NCI-H2227 (cell line): ENCODE measurements around the gene GRM4.

Source experiments
- DNase-seq: peaks from one replicate; lab custom pipeline; 2025; ENCODE audit not compliant: unreplicated experiment; lab: John Stamatoyannopoulos, UW

The GRM4 gene

DNA sequence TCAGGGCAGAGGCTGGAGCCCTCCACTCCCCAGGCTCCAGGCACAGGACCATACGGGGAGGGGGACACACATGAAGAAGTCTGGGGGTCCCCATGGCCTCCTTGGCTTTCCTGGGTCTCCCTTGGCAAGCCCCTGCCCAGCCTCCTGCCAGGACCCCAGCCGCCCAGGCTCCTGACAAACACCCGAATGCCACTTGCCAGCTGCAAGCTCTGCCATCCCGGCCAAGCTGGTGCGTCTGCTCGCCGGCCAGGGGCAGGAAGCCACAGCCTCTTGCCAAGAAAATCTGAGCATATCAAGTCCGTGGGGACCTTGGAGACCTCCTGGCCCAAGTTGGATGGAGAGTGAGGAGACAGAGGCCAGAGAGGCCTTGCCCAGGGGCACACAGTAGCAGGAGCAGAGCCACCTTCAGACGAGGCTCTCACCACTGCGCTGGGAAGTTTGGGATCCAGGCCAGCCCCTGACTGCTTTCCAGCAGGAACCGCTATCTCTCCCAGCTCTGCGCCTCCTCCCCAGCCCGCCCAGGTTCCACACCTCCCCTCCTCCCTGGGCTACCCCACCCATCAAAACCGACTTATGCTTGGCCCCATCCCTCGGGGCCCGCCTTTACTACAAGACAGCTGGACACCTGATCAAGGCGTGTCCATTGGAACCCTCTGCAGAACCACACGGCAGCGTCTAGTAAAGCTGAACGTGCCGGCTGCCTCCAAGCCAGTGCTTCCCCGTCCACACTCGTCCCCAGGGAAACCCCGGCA is 80.2 kb downstream of the GRM4 start:
- DNase-seq: no peak

DNA sequence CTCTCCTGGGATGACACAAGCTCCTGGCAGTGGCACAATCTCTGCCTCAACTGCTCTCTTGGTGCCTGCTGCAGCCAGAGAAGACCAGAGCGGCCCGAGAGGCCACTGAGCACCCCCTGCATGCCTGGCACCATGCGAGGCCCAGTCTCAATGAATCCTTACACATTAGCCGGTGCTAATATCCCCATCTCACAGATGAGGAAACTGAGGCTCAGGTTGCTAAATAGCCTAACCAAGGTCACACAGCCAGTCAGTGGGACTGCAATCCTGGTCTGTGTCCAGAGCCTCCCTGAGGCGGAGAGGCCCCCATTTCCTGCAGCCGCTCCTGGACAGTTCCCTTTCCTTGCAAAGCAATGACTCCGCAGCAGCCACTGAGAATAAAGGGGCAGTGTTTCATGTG is 81.2 kb downstream of the GRM4 start:
- no peak for DNase-seq

DNA sequence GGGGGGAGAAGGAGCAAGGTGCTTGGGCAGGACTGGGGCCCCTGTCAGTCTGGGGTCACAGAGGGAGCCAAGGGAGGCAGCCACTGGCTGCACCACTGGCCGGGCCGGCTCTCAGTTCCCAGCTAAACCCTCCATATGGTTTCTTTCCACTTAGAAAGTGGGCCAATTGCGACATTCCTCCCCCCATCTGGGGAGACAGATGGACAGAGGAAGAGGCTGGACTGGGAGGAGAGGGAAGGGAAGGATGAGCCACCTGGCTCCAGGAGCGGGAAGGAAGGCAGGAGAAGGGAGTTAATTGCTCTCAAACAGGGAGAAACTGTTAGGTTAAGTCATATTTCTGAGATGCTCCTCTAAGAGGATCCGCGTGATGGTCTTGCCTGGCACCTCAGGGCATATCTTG is 82.2 kb downstream of the GRM4 start:
- DNase-seq: peak; percentile 49

DNA sequence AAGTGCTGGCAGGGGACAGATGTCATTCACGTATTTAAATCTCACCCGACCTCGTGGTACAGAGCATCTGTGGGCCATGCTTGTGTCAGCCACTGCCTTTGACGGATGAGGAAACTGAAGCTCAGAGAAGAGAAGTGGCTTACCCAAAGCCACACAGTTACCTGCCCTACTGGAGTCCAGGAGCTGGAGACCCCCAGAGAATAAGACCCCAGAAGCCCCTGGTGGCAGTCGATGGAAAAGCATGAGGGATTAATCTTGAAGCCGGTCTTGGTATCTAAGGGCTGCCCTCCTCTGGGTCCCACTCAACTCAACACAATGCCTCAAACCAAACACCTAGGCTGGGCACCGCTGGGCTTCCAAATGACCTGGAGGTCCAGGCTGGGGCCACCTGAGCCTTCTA is 83.1 kb downstream of the GRM4 start:
- no peak for DNase-seq

DNA sequence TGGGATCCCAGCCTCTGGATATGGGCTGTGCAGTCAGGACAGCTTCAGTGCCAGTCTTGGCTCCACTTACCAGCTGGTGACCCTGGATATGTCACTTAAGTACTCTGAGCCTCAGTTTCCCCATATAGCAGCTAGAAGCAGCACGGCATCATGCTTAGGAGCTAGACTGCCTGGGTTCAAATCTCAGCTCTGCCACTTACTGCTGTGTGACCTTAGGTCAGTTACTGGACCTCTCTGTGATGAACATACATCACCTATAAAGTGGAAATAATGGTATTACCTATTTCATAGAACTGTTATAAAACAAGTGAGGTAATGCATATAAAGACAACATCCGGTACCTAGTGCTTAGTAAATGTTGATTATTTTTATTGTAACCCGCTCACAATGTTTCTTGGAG is 83.7 kb downstream of the GRM4 start:
- DNase-seq: no peak

DNA sequence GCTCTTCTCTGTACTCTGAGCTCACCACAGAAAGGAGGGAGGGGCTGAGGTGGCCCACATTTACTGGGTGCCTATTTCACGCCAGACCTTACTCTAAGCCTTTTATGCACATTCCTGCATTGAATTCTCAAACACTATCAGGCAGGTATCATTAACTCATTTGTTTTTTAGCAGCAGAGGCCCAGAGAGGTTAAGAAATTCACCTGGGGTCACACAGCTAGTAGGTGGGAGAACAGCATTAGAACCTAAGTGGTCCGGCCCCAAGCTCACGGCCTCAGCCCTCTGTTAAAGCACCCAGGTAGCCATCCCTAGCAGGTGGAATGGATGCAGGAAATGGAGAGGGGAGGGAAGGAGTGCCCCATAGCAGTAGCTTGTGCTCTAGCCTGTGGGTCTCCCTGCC is 84.5 kb downstream of the GRM4 start:
- no peak for DNase-seq

DNA sequence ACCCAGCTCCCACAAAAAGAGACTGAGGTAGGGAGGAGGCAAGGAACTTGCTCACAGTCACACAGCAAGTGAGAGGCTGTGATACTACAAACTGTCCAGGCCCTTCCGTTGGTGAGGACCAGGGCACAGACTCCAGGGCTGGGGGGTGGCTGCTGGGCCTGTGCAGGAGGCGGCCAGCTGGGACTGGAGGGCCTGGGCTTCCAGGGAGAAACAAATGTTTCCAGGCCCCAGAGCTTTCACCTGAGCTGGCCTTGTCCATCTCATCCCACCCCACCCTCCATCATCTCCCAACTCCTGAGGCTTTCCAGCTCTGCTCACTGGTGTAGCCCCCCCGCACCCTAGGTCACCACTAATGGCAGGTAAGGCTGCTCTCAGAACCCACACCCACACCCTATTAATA is 86.0 kb downstream of the GRM4 start:
- no peak for DNase-seq

DNA sequence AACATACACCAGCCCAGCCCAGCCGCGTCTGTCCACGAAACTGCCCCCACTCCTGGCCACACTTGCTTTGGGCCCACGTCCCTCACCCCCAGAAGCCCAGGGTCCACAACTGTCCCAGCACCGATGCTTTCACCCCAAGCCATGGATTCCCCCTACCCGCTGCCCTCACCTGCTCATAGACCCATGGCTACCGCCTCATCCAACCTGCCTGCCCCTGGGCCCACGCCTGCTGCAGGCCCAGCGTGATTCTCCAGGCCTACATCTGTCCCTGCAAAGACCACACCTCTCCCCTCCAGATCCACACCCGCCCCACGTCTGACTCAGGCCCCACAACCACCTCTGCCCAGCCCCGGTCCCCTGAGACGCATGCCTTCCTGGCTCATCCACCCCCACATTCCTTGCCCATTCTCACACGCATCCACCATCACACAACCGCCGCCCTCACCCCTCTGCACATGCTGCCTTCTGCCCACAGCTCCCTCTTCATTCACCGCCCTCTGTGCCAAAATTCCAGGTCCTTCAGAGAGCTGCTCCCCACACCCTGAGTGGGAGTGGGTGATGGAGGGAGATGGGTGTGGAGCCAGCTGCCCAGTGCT is 86.7 kb downstream of the GRM4 start:
- DNase-seq: no peak

DNA sequence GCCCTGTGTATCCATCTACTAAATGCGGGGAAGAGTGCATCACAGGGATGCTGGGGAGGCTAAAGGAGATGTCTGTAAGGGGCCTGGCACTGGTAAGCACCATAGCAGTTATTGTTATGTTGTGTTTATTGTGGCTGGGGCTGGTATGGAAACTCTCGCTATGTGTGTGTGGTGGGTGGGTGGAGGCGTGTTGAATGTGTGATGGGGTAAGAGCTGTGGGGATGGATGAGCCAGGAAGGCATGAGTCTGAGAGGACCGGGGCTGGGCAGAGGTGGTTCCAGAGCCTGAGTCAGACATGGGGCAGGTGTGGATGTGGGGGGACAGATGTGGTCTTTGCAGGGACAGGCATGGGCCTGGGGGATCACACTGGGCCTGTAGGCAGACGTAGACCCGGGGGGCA is 88.1 kb downstream of the GRM4 start:
- DNase-seq: no peak

DNA sequence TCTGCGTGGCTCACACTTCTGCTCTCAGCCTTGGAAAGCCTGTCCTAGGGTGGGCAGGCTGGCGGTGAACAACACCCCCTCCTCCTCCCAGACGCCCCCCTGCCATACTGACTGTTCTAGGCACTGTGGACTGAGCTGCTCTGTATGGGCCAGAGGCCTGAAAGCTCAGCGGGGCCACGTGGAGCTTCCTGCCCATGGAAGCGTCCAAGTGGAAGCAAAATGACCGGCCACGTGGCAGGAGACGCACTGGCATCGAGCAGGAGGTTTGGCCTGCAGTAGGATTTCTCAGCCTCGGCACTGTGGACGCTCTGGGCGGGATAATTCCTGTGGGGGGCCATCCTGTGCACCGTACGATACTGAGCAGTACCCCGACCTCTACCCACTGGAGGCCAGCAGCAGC is 88.7 kb downstream of the GRM4 start:
- DNase-seq: no peak

DNA sequence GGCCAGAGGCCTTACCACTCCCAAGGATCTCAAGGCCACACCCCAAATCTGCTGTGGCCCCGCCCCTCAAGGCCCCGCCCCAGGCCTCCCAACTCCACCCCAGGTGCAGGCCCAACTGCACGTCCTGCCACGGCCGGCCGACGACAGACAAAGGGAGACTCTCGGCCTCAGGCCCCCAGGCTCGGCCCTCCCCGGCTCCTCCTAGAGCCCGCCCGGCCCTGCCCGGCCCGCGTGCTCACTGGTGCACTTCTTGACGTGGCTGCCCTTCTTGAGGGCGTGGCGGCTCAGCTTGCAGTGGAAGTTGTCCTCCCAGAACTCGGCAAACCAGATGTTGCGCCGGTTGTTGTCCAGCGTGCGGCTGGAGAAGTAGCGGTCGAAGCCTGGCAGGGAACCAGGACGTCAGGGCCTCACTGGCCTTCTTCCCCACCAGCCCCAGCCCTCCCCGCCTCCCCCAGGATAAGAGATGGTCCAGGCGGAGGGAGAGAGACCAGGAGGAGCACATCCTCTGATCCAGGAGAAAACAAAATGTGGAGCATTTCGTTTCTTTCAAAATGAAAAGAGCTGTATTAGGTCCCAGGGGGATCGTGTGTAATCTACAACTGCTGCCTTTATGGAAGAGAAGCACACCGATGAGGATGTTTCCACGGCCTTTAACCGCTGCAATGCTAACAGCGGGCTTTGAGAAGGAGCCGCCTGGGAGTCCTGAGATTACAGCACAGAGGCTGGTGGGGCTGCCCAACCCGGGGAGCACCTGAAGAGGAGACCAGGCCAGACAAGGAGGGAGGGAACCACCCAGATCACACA is 89.4 kb downstream of the GRM4 start:
- no peak for DNase-seq

DNA sequence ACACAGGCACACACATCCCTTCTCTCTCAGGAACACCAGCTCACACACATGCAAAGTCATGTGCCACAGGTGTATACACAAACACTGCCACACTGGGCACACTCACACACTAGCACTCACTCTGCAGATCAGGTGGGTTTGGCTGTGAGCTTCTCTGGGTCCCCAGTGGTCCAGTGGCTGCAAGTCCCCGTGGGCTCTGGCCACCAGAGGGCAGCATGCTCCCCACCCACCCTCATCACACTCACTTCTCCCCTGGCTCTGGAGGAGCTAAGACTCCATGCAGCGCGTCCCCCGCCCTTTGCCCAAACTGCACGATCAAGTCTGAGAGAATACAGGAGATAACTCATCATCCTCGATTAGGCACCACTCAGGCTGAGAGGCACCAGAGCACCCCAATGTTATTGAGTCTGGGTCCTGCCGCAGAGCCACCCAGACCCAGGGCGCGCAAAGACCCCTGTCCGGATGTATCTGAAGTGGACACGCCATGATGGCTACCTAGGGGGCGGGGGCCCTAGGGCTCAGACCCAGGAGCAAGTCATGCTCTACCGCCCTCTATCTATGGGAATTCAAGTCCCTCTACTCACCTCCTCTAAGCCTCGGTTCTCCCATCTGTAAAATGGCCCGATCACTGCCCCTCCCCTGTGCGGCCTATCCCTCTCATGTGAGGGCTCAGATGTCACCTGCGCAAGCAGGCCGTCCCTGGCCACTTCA is 90.5 kb downstream of the GRM4 start:
- peak; percentile 79 for DNase-seq

DNA sequence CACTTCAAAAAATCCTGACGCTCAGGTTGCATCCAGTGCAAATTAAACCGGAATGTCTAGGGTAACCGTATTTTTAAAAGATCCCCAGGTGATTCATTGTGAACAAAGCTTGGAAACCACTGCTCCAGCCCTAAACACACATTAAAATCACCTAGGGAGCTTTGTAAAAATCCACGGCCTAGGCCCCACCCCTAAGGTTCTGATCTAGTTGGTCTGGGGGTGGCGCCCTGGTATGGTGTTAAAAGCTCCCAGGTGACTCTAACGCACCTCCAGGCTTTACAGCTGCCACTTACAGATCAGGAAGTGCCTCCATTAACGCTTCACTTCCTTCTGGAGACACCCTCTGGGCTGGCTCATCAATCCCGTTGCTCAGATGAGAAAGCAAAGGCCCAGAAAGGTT is 92.2 kb downstream of the GRM4 start:
- DNase-seq: no peak

DNA sequence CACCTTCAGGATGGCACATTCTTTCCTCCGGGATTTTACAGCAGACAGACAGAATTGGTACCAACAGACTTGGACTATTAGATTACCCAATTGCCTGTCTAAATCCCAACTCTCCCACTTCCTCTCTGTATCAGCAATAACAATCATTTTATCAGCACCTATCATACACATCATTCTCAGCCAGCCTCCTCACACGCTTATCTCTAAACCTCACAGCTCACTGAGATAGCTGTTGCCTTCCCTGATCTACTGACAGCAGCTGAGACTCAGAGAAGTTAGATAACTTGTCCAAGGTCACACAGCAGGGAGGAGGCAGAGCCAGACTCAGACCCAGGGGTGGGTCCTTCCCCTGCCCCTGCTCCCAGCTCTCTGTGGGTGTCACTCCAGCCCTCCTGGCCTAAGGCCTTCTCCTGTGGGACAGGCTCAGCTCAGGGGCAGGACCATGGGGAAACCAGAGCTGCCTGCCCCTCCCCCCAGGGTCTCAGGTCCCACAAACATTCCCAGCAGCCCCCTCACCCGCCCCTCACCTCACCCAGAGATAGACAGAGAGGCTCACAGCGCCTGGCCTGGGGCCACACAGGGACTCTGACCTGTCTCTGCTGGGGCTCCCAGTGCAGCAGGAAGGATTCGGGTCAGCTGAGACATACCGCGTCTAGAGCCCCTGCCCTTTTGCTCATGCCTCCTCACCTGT is 92.8 kb downstream of the GRM4 start:
- no peak for DNase-seq

DNA sequence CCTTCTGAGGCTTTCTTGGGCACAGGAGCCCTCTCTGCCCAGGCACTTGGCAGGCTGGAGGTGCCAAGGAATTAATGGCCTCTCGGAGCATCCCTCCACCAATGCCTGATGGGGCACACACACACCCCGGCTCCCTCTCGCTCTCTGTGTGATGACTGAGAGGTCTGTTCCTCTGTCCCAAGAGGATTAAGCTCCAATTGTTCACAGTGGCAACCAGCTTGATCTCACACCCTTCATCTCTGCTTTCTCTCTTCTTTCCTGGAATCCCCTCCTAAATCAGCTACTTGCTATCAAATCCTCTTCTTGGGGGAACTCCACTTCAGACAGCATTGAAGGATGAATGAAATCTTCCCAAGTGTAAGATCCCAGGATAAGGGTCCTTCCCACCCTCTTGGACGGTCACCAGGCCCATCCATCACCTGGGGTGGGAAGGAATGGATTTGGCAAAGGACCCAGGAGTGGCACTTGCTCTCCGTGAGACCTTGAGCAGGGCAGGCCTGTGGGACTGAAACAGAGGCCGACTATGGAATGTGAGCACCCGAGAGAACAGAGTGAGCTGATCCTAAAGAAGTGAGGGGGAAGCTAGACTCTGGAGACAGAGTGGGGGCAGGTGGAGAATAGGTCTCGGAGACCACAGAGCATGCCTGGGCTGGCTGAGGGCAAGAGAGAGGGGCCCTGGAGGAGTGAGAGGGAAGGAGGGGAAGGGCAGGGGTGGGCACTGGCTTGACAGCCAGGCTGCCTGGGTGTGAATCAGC is 93.6 kb downstream of the GRM4 start:
- no peak for DNase-seq

DNA sequence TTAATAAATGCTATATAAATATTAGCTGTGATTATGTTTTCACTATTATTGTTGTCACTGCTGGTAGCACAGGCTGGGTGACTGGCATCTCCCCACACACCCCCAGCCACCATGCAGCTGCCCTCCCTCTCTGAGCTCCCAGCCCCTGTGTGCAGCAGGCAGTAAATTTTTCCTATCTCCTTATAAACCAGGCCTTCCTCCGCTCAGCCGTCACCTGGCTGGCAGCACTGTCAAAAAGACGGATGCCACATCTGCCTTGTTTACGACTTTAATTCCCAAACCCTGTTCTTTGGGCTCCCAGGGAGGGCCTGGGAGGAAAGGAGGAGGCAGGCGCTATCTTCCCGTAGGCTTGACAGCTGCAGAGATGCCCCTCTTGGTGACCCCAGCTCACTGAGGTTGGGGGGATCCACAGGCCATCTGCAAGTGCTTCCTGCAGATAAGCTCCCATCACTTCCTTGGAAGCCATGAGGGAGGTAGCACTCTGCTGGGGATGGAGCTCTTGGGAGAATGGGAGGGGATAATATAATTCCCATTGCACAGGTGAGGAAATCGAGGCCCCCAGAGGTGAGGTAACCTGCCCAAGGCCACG is 94.5 kb downstream of the GRM4 start:
- no peak for DNase-seq

DNA sequence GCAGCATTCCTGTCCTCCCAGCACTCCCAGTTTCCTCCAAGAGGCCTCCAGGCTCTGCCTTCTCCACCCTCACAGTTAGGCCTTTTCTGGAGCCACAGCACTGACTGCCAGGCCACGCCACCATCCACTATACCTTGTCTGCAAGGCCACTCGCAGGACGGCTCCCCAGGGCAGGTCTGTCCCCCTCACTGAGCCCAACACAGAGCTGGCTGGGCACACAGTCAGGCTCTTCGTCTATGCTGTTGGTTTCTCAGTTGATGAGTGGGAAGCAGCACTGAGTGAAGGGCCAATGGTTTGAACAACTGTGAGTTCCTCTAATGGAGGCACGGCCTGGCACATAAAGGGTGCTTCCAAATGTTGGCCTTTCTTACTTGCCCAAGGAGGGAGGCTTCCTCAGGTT is 95.2 kb downstream of the GRM4 start:
- no peak for DNase-seq

DNA sequence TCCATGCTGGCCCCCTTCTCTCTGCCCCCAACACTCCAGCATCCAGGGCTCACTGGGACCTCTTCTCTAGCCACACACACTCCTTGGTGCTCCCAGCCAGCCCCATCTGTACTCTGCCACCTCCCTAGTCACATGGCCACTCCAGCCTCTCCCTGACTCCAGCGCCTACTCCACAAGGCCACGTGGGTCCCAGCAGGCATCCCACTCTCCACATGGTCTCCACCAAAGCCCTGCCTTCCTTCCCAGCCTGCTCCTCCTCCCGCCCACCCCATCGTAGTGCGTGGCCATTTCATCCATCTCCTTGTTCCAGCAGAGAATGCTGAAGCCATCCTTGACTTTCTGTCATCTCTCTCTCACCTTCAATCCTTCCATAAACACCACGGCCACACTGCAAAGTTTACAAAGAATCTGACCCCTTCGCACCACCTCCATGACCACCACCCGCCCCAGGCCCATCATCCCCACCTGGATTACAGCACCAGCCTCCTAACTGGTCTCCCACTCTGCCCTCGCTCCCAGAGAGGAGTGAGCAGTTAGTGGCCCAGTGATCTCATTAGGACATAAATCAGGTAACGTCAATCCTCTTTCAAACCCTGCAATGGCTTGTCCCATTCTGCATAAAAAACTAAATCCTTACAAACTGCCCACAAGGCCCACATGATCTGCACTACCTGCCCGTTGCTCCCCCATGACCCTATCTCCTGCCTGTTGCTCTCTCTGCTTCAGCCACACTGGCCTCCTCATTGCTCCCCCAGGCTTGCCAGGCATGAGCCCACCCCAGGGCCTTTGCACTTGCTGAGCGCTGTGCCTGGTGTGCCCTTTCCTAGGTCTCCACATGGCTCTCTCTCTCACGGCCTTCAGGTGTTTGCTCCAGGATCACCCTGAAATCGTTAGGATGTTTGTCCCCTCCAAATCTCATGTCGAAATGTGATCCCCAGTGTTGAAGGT is 96.2 kb downstream of the GRM4 start:
- no peak for DNase-seq
